Measurements from ENCODE around the gene GNL2. TPM values are rescaled to one million over a fixed set of nuclear protein-coding genes. Genes with fewer than 3 reads are reported as not detected.
"Not testable (repeated sequence)": the region's sequence is repeated elsewhere in the genome, so short reads cannot be mapped to it uniquely, and the experiment has no call there.

GNL2 gene
- total RNA-seq, 3 donors from 2014 or later, result 36.8 to 71.8 (median 63.1) TPM

DNA sequence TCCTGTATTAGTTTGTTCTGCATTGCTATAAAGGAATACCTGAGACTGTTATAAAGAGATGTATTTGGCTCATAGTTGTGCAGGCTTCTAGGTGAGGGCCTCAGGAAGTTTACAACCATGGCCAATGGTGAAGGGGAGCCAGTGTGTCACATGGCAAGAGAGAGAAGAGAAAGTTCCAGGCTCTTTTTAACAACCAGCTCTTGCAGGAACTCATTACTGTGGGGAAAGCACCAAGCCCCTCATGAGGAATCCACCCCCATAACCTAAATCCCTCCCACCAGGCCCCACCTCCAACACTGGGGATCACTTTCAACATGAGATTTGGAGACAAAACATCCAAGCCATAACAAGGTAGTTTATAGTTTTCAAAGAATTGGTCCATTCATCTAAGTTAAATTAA, 76.1 kb downstream of the GNL2 start:
- DNase-seq (ENCODE audit: low spot score in 2 of 2), result peak in 1 of 2 donors; percentile 10
- Histone ChIP-seq H3K27ac (no peak overlapping the region), H3K4me1 (peaks cover 0 to 4% of the 10 kb centered on the region in 2 donors)

GRCh38 chr1:37518929-37519328, 76.8 kb downstream of the GNL2 start:
- peak in 1 of 2 donors; percentile 5 for DNase-seq (ENCODE audit: low spot score in 2 of 2)
- H3K27me3 ChIP-seq; H3K9me3 ChIP-seq; H3K36me3 ChIP-seq; H3K4me1 ChIP-seq; intact Hi-C loops (cut with DNase I; ENCODE audit: low total_unique reads); H3K4me3 ChIP-seq; H3K27ac ChIP-seq: not testable (repeated sequence)

More for the DNA sequence above, 76.1 kb downstream of the GNL2 start:
- no peaks in the 10 kb centered on the region for H3K9me3 ChIP-seq
- intact Hi-C loops (cut with DNase I; ENCODE audit: low total_unique reads), result no loop called here
- TF ChIP-seq POLR2A (IDR thresholded peaks at IDR 0.05) (no peak), POLR2AphosphoS5 (IDR thresholded peaks at IDR 0.05) (no peak)
- TF ChIP-seq, protein P1, sequence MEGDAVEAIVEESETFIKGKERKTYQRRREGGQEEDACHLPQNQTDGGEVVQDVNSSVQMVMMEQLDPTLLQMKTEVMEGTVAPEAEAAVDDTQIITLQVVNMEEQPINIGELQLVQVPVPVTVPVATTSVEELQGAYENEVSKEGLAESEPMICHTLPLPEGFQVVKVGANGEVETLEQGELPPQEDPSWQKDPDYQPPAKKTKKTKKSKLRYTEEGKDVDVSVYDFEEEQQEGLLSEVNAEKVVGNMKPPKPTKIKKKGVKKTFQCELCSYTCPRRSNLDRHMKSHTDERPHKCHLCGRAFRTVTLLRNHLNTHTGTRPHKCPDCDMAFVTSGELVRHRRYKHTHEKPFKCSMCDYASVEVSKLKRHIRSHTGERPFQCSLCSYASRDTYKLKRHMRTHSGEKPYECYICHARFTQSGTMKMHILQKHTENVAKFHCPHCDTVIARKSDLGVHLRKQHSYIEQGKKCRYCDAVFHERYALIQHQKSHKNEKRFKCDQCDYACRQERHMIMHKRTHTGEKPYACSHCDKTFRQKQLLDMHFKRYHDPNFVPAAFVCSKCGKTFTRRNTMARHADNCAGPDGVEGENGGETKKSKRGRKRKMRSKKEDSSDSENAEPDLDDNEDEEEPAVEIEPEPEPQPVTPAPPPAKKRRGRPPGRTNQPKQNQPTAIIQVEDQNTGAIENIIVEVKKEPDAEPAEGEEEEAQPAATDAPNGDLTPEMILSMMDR (IDR thresholded peaks at IDR 0.05), result no peak
- H3K4me3 ChIP-seq, result no peak overlapping the region
- H3K36me3 ChIP-seq, result no peaks in the 10 kb centered on the region
- no peaks in the 10 kb centered on the region for H3K27me3 ChIP-seq

GRCh38 chr1:37518241-37518640, 77.5 kb downstream of the GNL2 start:
- H3K27me3 ChIP-seq; H3K27ac ChIP-seq; H3K4me1 ChIP-seq; H3K4me3 ChIP-seq; intact Hi-C loops (cut with DNase I; ENCODE audit: low total_unique reads); H3K9me3 ChIP-seq; H3K36me3 ChIP-seq: not testable (repeated sequence)
- peak in 1 of 2 donors; percentile 7 for DNase-seq (ENCODE audit: low spot score in 2 of 2)

- no peak overlapping the region for H3K4me3 ChIP-seq
- TF ChIP-seq POLR2A (IDR thresholded peaks at IDR 0.05) (no peak), POLR2AphosphoS5 (IDR thresholded peaks at IDR 0.05) (no peak)
- TF ChIP-seq, protein P1 (IDR thresholded peaks at IDR 0.05), result no peak
- no peak for DNase-seq (ENCODE audit: low spot score in 2 of 2)
- intact Hi-C loops (cut with DNase I; ENCODE audit: low total_unique reads), result no loop called here
- no peaks in the 10 kb centered on the region for H3K36me3 ChIP-seq
- H3K9me3 ChIP-seq, result no peaks in the 10 kb centered on the region
- peaks cover 0 to 4% of the 10 kb centered on the region in 2 donors for H3K4me1 ChIP-seq
- H3K27ac ChIP-seq, result no peak overlapping the region
- no peaks in the 10 kb centered on the region for H3K27me3 ChIP-seq
These were observed 78.2 kb downstream of the GNL2 start for GRCh38 chr1:37517569-37517968.

Other genes with a start within 250 kb of the GNL2 start
- 10 to 100 TPM in 2 of 3 donors, 1 to 10 TPM in 1; 5.8 to 82.8 (median 76.7) TPM for gene ZC3H12A, start 121.4 kb downstream of the GNL2 start, total RNA-seq
- gene MEAF6, start 81.2 kb downstream of the GNL2 start, total RNA-seq, result 100 to 1,000 TPM in 1 of 3 donors, 10 to 100 TPM in 2; 78.2 to 140 (median 87.2) TPM
- 10 to 100 TPM; 11.4 to 22.7 (median 14.7) TPM for gene SNIP1, start 41.6 kb downstream of the GNL2 start, total RNA-seq
- gene DNALI1, start 39.0 kb downstream of the GNL2 start, total RNA-seq, result 10 to 100 TPM in 2 of 3 donors, 1 to 10 TPM in 1; 4.6 to 29.4 (median 20.6) TPM
- 10 to 100 TPM in 1 of 3 donors, 1 to 10 TPM in 2; 6.9 to 13.0 (median 8.9) TPM for gene RSPO1, start 39.0 kb upstream of the GNL2 start, total RNA-seq
- gene CDCA8, start 96.6 kb upstream of the GNL2 start, total RNA-seq, result 1 to 10 TPM in 2 of 3 donors, under 1 TPM in 1; 0.15 to 1.4 (median 1.3) TPM
- 1 to 10 TPM in 1 of 3 donors, under 1 TPM in 1, not detected in 1; 0.73 to 2.6 TPM for gene EPHA10, start 169.2 kb upstream of the GNL2 start, total RNA-seq
- gene MANEAL, start 197.9 kb upstream of the GNL2 start, total RNA-seq, result 1 to 10 TPM in 2 of 3 donors, under 1 TPM in 1; 0.64 to 3.7 (median 2.9) TPM
- 10 to 100 TPM; 58.5 to 64.6 (median 58.9) TPM for gene C1orf122, start 211.9 kb upstream of the GNL2 start, total RNA-seq
- gene YRDC, start 212.3 kb upstream of the GNL2 start, total RNA-seq, result 10 to 100 TPM; 11.6 to 19.3 (median 12.5) TPM

All from breast epithelium (tissue), 4 donors.